Neural cell (in vitro differentiated cells): ENCODE data around the gene GLA. TPM values are rescaled to one million over a fixed set of nuclear protein-coding genes. Genes with fewer than 3 reads are reported as not detected.

Experiments used
- H2AFZ ChIP-seq: fragments of 200-600, 300-800 bp; sonication (generic), shearing (Covaris generic); 2 replicates; pipeline ENCODE4 v1.6.0; 2014; ENCODE audit warnings: low read depth, mild to moderate bottlenecking, antibody characterized with exemption, low read length, moderate library complexity
- H3F3A ChIP-seq: fragments of 200-600 bp; shearing (Covaris generic); 2 replicates; pipeline ENCODE4 v1.6.1; 2016; ENCODE audit warnings: mild to moderate bottlenecking, moderate library complexity, mixed read lengths, antibody characterized with exemption, low read length; ENCODE audit not compliant: insufficient read depth, poor library complexity, severe bottlenecking
- H3K27ac ChIP-seq: fragments of 200-600, 300-800 bp; sonication (generic), shearing (Covaris generic); 2 replicates; pipeline ENCODE4 v1.5.1; 2014; ENCODE audit warnings: mild to moderate bottlenecking, low read length, moderate library complexity
- H3K27me3 ChIP-seq: fragments of 300-800, 200-600 bp; sonication (generic), shearing (Covaris generic); 2 replicates; pipeline ENCODE4 v1.6.0; 2014; ENCODE audit warnings: mild to moderate bottlenecking, low read depth, low read length, moderate library complexity; ENCODE audit not compliant: insufficient read depth
- H3K36me3 ChIP-seq: fragments of 300-800, 200-600 bp; sonication (generic), shearing (Covaris generic); 2 replicates; pipeline ENCODE4 v1.5.1; 2014; ENCODE audit warnings: mild to moderate bottlenecking, antibody characterized with exemption, low read length, moderate library complexity; ENCODE audit not compliant: insufficient read depth
- H3K4me2 ChIP-seq: fragments of 300-800, 200-600 bp; sonication (generic), shearing (Covaris generic); 2 replicates; pipeline ENCODE4 v1.6.0; 2014; ENCODE audit warnings: mild to moderate bottlenecking, low read length
- H3K4me3 ChIP-seq: fragments of 300-800, 200-600 bp; sonication (generic), shearing (Covaris generic); 2 replicates; pipeline ENCODE4 v1.5.1; 2014; ENCODE audit warnings: mild to moderate bottlenecking, low read length, moderate library complexity
- H3K79me2 ChIP-seq: fragments of 200-600 bp; shearing (Covaris generic); replicated peaks from 2 replicates; pipeline ENCODE4 v1.6.0; 2014; ENCODE audit warnings: mild to moderate bottlenecking, low read length, moderate library complexity; ENCODE audit not compliant: insufficient read depth
- H3K9ac ChIP-seq: fragments of 300-800, 200-600 bp; sonication (generic), shearing (Covaris generic); 2 replicates; pipeline ENCODE4 v1.6.1; 2016; ENCODE audit warnings: mild to moderate bottlenecking, low read length, mixed read lengths
- H3K9me2 ChIP-seq: fragments of 200-600 bp; shearing (Covaris generic); 2 replicates; pipeline ENCODE4 v1.6.1; 2016; ENCODE audit warnings: mild to moderate bottlenecking, low read length, mixed read lengths; ENCODE audit not compliant: insufficient read depth
- H3K9me3 ChIP-seq: fragments of 200-600, 300-800 bp; sonication (generic), shearing (Covaris generic); 2 replicates; pipeline ENCODE4 v1.6.1; 2016; ENCODE audit warnings: mild to moderate bottlenecking, mixed run types, low read length, moderate library complexity, mixed read lengths
- H4K20me1 ChIP-seq: fragments of 200-600 bp; shearing (Covaris generic); 2 replicates; pipeline ENCODE4 v1.6.1; 2016; ENCODE audit warnings: mild to moderate bottlenecking, mixed run types; ENCODE audit not compliant: insufficient read depth
- CTCF ChIP-seq: fragments of 450-650 bp; IDR thresholded peaks from 2 replicates; pipeline ENCODE4 v1.5.1; 2014; ENCODE audit warnings: antibody characterized with exemption, mild to moderate bottlenecking, moderate library complexity; ENCODE audit not compliant: poor library complexity, severe bottlenecking
- EP300 ChIP-seq: fragments of 450-650 bp; conservative IDR thresholded peaks from 2 replicates; pipeline ENCODE4 v1.6.1; 2014; ENCODE audit warnings: antibody characterized with exemption, mild to moderate bottlenecking, moderate library complexity; ENCODE audit not compliant: poor library complexity, severe bottlenecking
- EZH2 ChIP-seq: fragments of 200-600, 300-800 bp; shearing (Covaris generic), sonication (generic); IDR thresholded peaks from 2 replicates; pipeline ENCODE4 v1.6.1; 2014; ENCODE audit warnings: antibody characterized with exemption, low read length, borderline replicate concordance, mild to moderate bottlenecking; ENCODE audit not compliant: insufficient read depth, poor library complexity, severe bottlenecking
- MXI1 ChIP-seq: fragments of 450-650 bp; conservative IDR thresholded peaks from 2 replicates; pipeline ENCODE4 v1.6.1; 2014; ENCODE audit warnings: antibody characterized with exemption, mild to moderate bottlenecking; ENCODE audit not compliant: poor library complexity, severe bottlenecking
- POLR2AphosphoS5 ChIP-seq: IDR thresholded peaks from 2 replicates; pipeline ENCODE4 v1.6.1; 2012
- RAD21 ChIP-seq: fragments of 450-650 bp; conservative IDR thresholded peaks from 2 replicates; pipeline ENCODE4 v1.6.1; 2014; ENCODE audit warnings: antibody characterized with exemption, mild to moderate bottlenecking, moderate library complexity
- REST ChIP-seq: IDR thresholded peaks from 2 replicates; pipeline ENCODE4 v1.6.1; 2012; ENCODE audit warnings: borderline replicate concordance
- SMC3 ChIP-seq: fragments of 450-650 bp; conservative IDR thresholded peaks from 2 replicates; pipeline ENCODE4 v1.6.1; 2014; ENCODE audit warnings: antibody characterized with exemption, mild to moderate bottlenecking, moderate library complexity; ENCODE audit not compliant: poor library complexity
- TAF1 ChIP-seq: IDR thresholded peaks from 2 replicates; pipeline ENCODE4 v1.6.1; 2012; ENCODE audit warnings: low read depth
- polyA plus RNA-seq: library from polyadenylated mRNA; depleted of rRNA; stranded (reverse); fragments of >200 nt; gene quantifications from 2 replicates; pipeline ENCODE4 v1.2.3, GENCODE V29; 2014

Gene GLA
- polyA plus RNA-seq, 1 donor from 2014 or later, result 39.0 TPM

DNA sequence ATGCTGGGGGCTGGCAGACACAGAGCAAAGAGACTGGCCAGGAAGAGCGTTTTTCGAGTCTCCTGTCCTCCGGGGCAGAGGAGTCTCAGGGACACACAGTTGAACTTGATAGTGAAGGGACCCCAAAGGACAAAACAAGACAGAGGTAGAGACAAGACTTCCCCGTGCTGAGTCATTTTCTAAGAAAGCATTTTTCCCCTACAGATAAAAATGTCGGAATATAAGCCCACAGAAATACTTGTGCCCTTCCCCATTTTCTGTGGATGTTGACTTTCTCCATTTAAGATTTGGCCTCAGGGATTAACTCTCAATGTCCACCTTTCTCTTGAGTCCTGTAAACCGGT, 21.2 kb downstream of the GLA start:
- Histone ChIP-seq H3K36me3 (no peaks in the 10 kb centered on the region), H3K27me3 (no peaks in the 10 kb centered on the region), H3K4me3 (no peak overlapping the region), H3K79me2 (no peaks in the 10 kb centered on the region), H2AFZ (no peak overlapping the region), H3K9me3 (no peaks in the 10 kb centered on the region), H3K4me2 (no peak overlapping the region), H3K27ac (no peak overlapping the region), H3K9me2 (no peaks in the 10 kb centered on the region), H4K20me1 (no peaks in the 10 kb centered on the region), H3F3A (no peaks in the 10 kb centered on the region), H3K9ac (no peak overlapping the region)
- TF ChIP-seq EZH2 (no peak), CTCF (no peak), SMC3 (no peak), EP300 (no peak), RAD21 (no peak), REST (no peak), TAF1 (no peak), MXI1 (no peak), POLR2AphosphoS5 (no peak)

DNA sequence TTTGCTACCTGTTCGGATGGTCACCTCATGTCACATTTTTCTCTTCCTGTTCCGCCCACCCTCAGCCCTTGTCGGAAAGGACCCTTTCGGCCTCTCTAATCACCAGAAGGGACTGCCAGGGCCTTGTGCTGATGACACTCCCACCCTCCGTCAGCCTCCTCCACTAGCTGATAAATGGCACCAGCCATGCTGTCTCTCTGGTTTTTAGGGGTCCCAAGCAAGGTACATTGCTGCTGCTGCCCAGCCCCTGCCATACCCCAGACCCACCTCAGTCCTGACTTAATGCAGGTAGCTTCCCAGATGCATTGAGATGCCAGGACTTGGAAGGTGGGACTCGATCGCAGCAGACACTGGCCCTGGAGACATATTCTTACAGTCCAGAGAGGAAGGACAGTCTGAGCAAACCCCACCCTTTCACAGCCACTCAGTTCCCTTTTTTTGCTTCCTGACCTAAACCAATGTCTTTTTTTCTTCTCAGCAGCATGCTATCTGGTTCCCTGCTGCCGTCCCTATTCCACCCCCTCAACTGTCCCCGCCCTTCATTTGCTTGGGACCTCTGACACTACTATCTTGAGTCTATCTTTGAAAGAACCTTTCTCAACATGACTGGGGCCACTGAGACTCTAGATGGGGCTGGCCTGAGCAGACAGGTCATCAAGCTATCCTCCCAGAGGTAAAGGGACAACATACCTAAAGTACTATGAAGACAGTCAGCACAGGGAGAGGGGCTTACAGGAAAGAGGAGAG, 21.8 kb downstream of the GLA start, which contains the start of gene BTK:
Gene BTK, minus strand, starts transcription at position 397 of the 747 bp plus-strand sequence. CDS start 10,907 bp downstream, outside the sequence.
- Histone ChIP-seq H3F3A (no peaks in the 10 kb centered on the region), H3K27ac (no peak within 1 kb of the TSS), H3K79me2 (no peaks in the 10 kb centered on the region), H4K20me1 (no peaks in the 10 kb centered on the region), H3K4me3 (no peak within 1 kb of the TSS), H3K9ac (no peak within 1 kb of the TSS), H3K27me3 (no peaks in the 10 kb centered on the region), H3K4me2 (no peak within 1 kb of the TSS), H3K9me2 (no peaks in the 10 kb centered on the region), H2AFZ (no peak within 1 kb of the TSS), H3K36me3 (no peaks in the 10 kb centered on the region), H3K9me3 (no peaks in the 10 kb centered on the region)
- TF ChIP-seq EP300, result no peak
- TF ChIP-seq CTCF, result no peak
